HG03565 (cell line): ENCODE results near the gene PTPA.
"Not testable (repeated sequence)": the region's sequence is repeated elsewhere in the genome, so short reads cannot be mapped to it uniquely, and the experiment has no call there.

Experiments
- ATAC-seq: cut with Tn5 transposase; IDR thresholded peaks from one replicate; pipeline ENCODE4 v1.9.1; 2021; ENCODE audit warnings: mild to moderate bottlenecking, moderate library complexity; ENCODE audit not compliant: unreplicated experiment

The PTPA gene

GRCh38 chr9:129175825-129176633 lies 64.8 kb downstream of the PTPA start:
- ATAC-seq, result no peak

- ATAC-seq, result no peak
Measured at GRCh38 chr9:129176701-129177442, 65.7 kb downstream of the PTPA start.

GRCh38 chr9:129177443-129177790 lies 66.2 kb downstream of the PTPA start:
- no peak for ATAC-seq

- peak; percentile 75 for ATAC-seq
Measured at GRCh38 chr9:129177791-129178567, 66.8 kb downstream of the PTPA start, which contains the start of gene IER5L. Gene IER5L, minus strand, starts transcription at chr9:129178261. Its CDS starts 209 bp downstream, at chr9:129178052.

- no peak for ATAC-seq
Measured at GRCh38 chr9:129178568-129179382, 67.6 kb downstream of the PTPA start.

- no peak for ATAC-seq
Measured at GRCh38 chr9:129181246-129181645, 70.0 kb downstream of the PTPA start.

- no peak for ATAC-seq
Measured at GRCh38 chr9:129182122-129182521, 70.9 kb downstream of the PTPA start.

GRCh38 chr9:129182625-129183494 lies 71.6 kb downstream of the PTPA start:
- ATAC-seq, result no peak

GRCh38 chr9:129183495-129184218 lies 72.4 kb downstream of the PTPA start:
- no peak for ATAC-seq

- no peak for ATAC-seq
Measured at GRCh38 chr9:129184219-129184524, 73.0 kb downstream of the PTPA start.

- no peak for ATAC-seq
Measured at GRCh38 chr9:129184596-129185122, 73.4 kb downstream of the PTPA start.

- ATAC-seq, result no peak
Measured at GRCh38 chr9:129185402-129185801, 74.2 kb downstream of the PTPA start.

- no peak for ATAC-seq
Measured at GRCh38 chr9:129185991-129186390, 74.8 kb downstream of the PTPA start.

GRCh38 chr9:129187042-129187441 lies 75.8 kb downstream of the PTPA start:
- no peak for ATAC-seq

GRCh38 chr9:129189971-129190370 lies 78.8 kb downstream of the PTPA start:
- ATAC-seq, result not testable (repeated sequence)

GRCh38 chr9:129191234-129191633 lies 80.0 kb downstream of the PTPA start:
- no peak for ATAC-seq

GRCh38 chr9:129193655-129194054 lies 82.4 kb downstream of the PTPA start:
- ATAC-seq, result no peak

- ATAC-seq, result no peak
Measured at GRCh38 chr9:129194221-129194620, 83.0 kb downstream of the PTPA start.

GRCh38 chr9:129195606-129196005 lies 84.4 kb downstream of the PTPA start:
- no peak for ATAC-seq
